ENCODE measurements around the gene TMPRSS9.

The TMPRSS9 gene

GRCh38 chr19:2423915-2424685, 64.0 kb downstream of the TMPRSS9 start:
- DNase-seq: no peak

- no peak for DNase-seq
Measured at GRCh38 chr19:2424686-2425621, 64.9 kb downstream of the TMPRSS9 start.

- DNase-seq: no peak
Measured at GRCh38 chr19:2425622-2426581, 65.8 kb downstream of the TMPRSS9 start.

GRCh38 chr19:2426611-2427428, 66.8 kb downstream of the TMPRSS9 start:
- peak; percentile 76 for DNase-seq

GRCh38 chr19:2427429-2428320, 67.6 kb downstream of the TMPRSS9 start, which contains the start of gene TIMM13:
TSS of gene TIMM13 (minus strand) at chr19:2427586. CDS start at chr19:2427533, 53 bp downstream.
- DNase-seq: peak; percentile 96

GRCh38 chr19:2428321-2428690, 68.2 kb downstream of the TMPRSS9 start:
- no peak for DNase-seq

GRCh38 chr19:2428756-2429711, 69.0 kb downstream of the TMPRSS9 start:
- DNase-seq: no peak

GRCh38 chr19:2429917-2430535, 70.0 kb downstream of the TMPRSS9 start:
- DNase-seq: no peak

- no peak for DNase-seq
Measured at GRCh38 chr19:2431318-2432055, 71.4 kb downstream of the TMPRSS9 start.

GRCh38 chr19:2432131-2432848, 72.2 kb downstream of the TMPRSS9 start:
- DNase-seq: no peak

- DNase-seq: no peak
Measured at GRCh38 chr19:2433854-2434253, 73.8 kb downstream of the TMPRSS9 start.

- DNase-seq: no peak
Measured at GRCh38 chr19:2434267-2434666, 74.2 kb downstream of the TMPRSS9 start.

GRCh38 chr19:2434721-2435265, 74.7 kb downstream of the TMPRSS9 start:
- DNase-seq: no peak

- DNase-seq: no peak
Measured at GRCh38 chr19:2436384-2436783, 76.3 kb downstream of the TMPRSS9 start.

- no peak for DNase-seq
Measured at GRCh38 chr19:2436926-2437325, 76.9 kb downstream of the TMPRSS9 start.

- no peak for DNase-seq
Measured at GRCh38 chr19:2438178-2438577, 78.1 kb downstream of the TMPRSS9 start.

GRCh38 chr19:2440515-2440914, 80.5 kb downstream of the TMPRSS9 start:
- DNase-seq: no peak
